Astrocyte of the spinal cord (primary cell): ENCODE results near the gene KRTAP5-1.

Source experiments
- DNase-seq: peaks from one replicate; pipeline ENCODE4 v3.0.0; 2011; ENCODE audit warnings: low read depth, low spot score
- H3K4me3 ChIP-seq: 2 replicates; pipeline ENCODE4 v1.5.1; 2011; ENCODE audit warnings: low read depth, mild to moderate bottlenecking, low read length, moderate library complexity
- CTCF ChIP-seq: IDR thresholded peaks from 2 replicates; pipeline ENCODE4 v1.5.1; 2012; ENCODE audit warnings: low read depth, mild to moderate bottlenecking, low read length, inconsistent platforms
- in situ Hi-C: cut with HindIII; loops from 2 replicates; pipeline ENCODE4 v1.10.0; 2017; ENCODE audit warnings: low sequenced_read_pairs

Gene KRTAP5-1

GRCh38 chr11:1556278-1556902 is 28.7 kb downstream of the KRTAP5-1 start:
- no peak for TF ChIP-seq CTCF
- no peak overlapping the region for H3K4me3 ChIP-seq
- DNase-seq, result no peak
- in situ Hi-C loops, result no loop called here

- in situ Hi-C loops, result no loop called here
- H3K4me3 ChIP-seq, result no peak overlapping the region
- DNase-seq, result no peak
- TF ChIP-seq CTCF, result no peak
These were observed 29.4 kb downstream of the KRTAP5-1 start for GRCh38 chr11:1555713-1556153.

GRCh38 chr11:1554981-1555712 is 29.9 kb downstream of the KRTAP5-1 start:
- H3K4me3 ChIP-seq, result no peak overlapping the region
- no peak for TF ChIP-seq CTCF
- DNase-seq, result no peak
- in situ Hi-C loops, result no loop called here

- H3K4me3 ChIP-seq, result no peak overlapping the region
- in situ Hi-C loops, result no loop called here
- DNase-seq, result no peak
- TF ChIP-seq CTCF, result no peak
These were observed 31.1 kb downstream of the KRTAP5-1 start for GRCh38 chr11:1553808-1554594.

GRCh38 chr11:1549338-1550330 is 35.4 kb downstream of the KRTAP5-1 start:
- no peak overlapping the region for H3K4me3 ChIP-seq
- no peak for TF ChIP-seq CTCF
- DNase-seq, result no peak
- in situ Hi-C loops, result no loop called here
